HepG2 (cell line): ENCODE data around the gene EMC9. TPM values are rescaled to one million over a fixed set of nuclear protein-coding genes. Genes with fewer than 3 reads are reported as not detected.

ENCODE experiments used
- HNF4A ChIP-seq: sonication (generic); formaldehyde crosslinking; IDR thresholded peaks from 2 replicates; pipeline ENCODE4 v1.4.0; 2020; ENCODE audit warnings: missing genetic modification reagents
- HOXA3 ChIP-seq: sonication (generic); formaldehyde crosslinking; IDR thresholded peaks from 2 replicates; pipeline ENCODE4 v1.5.0; 2020; ENCODE audit warnings: missing genetic modification reagents
- PAXIP1 ChIP-seq: sonication (generic); formaldehyde crosslinking; conservative IDR thresholded peaks from 2 replicates; pipeline ENCODE4 v1.4.0; 2020; ENCODE audit warnings: mild to moderate bottlenecking, missing genetic modification reagents, moderate library complexity
- PHB2 ChIP-seq: fragments of 450-650 bp; IDR thresholded peaks from 2 replicates; pipeline ENCODE4 v1.6.1; 2018; ENCODE audit not compliant: partially characterized antibody
- POGK ChIP-seq: sonication (generic); formaldehyde crosslinking; conservative IDR thresholded peaks from 2 replicates; pipeline ENCODE4 v1.8.0; 2022; ENCODE audit warnings: mild to moderate bottlenecking, moderate library complexity, missing genetic modification reagents
- SKIL ChIP-seq: sonication (generic); formaldehyde crosslinking; IDR thresholded peaks from 2 replicates; pipeline ENCODE4 v1.8.0; 2022; ENCODE audit warnings: missing genetic modification reagents, mild to moderate bottlenecking, moderate library complexity, borderline replicate concordance
- TARDBP ChIP-seq: sonication (generic); formaldehyde crosslinking; IDR thresholded peaks from 2 replicates; pipeline ENCODE4 v1.8.0; 2022; ENCODE audit warnings: mild to moderate bottlenecking, missing genetic modification reagents
- ZBTB25 ChIP-seq: IDR thresholded peaks from 2 replicates; pipeline ENCODE4 v1.6.1; 2018; ENCODE audit warnings: missing genetic modification reagents
- ZBTB49 ChIP-seq: sonication (generic); formaldehyde crosslinking; IDR thresholded peaks from 2 replicates; pipeline ENCODE4 v1.4.0; 2020; ENCODE audit warnings: missing genetic modification reagents, borderline replicate concordance
- ZNF281 ChIP-seq: sonication (generic); formaldehyde crosslinking; IDR thresholded peaks from 2 replicates; pipeline ENCODE4 v1.4.0; 2020; ENCODE audit warnings: missing genetic modification reagents, borderline replicate concordance
- polyA plus RNA-seq, 8 experiments: library from polyadenylated mRNA; depleted of rRNA in 3 of 8; stranded (reverse) in 7 of 8; unstranded in 1 of 8; fragments of >200 nt; fragmentation: Illumina TruSeq in 4 of 8; extraction: Trizol in 4 of 8; gene quantifications; 2 replicates each; pipeline versions ENCODE4 v1.2.1 to v1.2.3, GENCODE V29; 2011 to 2016; ENCODE audit warnings: low read depth in 4 of 8, missing spikeins in 1 of 8, mixed read lengths in 1 of 8; ENCODE audit not compliant: insufficient read depth in 1 of 8
- total RNA-seq, 5 experiments: library from RNA; depleted of rRNA; stranded (reverse); fragments of >200 nt; fragmentation: Illumina TruSeq; extraction: Trizol; gene quantifications; 2 replicates each; pipeline ENCODE4 v1.2.3, GENCODE V29; 2016; ENCODE audit warnings: low read depth in 1 of 5

Gene EMC9
- total and polyA plus RNA-seq, 2 of the 13 experiments (the other 11 are each of a cell fraction or from before 2014, with no cell fraction given) = 60.5 to 78.7 TPM

GRCh38 chr14:24160850-24161804, 19.7 kb upstream of the EMC9 start, which contains the start of gene IRF9 (continued):
- TF ChIP-seq ZBTB49 (CRISPR knock-in tag) (peak; percentile 90; the same call in 1 of the 2 replicates), POGK (peak; percentile 95; the same call in 1 of the 2 replicates), PAXIP1 (CRISPR knock-in tag) (peak; percentile 91), PHB2 (no peak), ZNF281 (CRISPR knock-in tag) (peak; percentile 80), HOXA3 (CRISPR knock-in tag) (peak; percentile 95), ZBTB25 (CRISPR knock-in tag) (peak; percentile 99), TARDBP (CRISPR knock-in tag) (peak; percentile 99), HNF4A (CRISPR knock-in tag) (peak; percentile 82), SKIL (CRISPR knock-in tag) (0 out of 2 replicates have a peak, but pooled peaks have one; percentile 82)
